OCI-LY3 (cell line): ENCODE results near the gene ADGRG2.

Experiments used
- H2AFZ ChIP-seq: fragments of 200-600, 300-600 bp; shearing (Covaris generic); 2 replicates; pipeline ENCODE4 v1.6.0; 2014; ENCODE audit warnings: antibody characterized with exemption, low read depth, low read length
- H3K27ac ChIP-seq: fragments of 200-600, 300-600 bp; sonication (generic); 2 replicates; pipeline ENCODE4 v1.5.1; 2014; ENCODE audit warnings: mild to moderate bottlenecking, low read length, moderate library complexity, mixed read lengths
- H3K27me3 ChIP-seq: fragments of 200-600, 300-600 bp; sonication (generic); 2 replicates; pipeline ENCODE4 v1.6.1; 2014; ENCODE audit warnings: low read depth, low read length, mixed read lengths
- H3K36me3 ChIP-seq: fragments of 200-600, 300-600 bp; sonication (generic); replicated peaks from 2 replicates; pipeline ENCODE3; 2014; ENCODE audit warnings: low read depth, low read length, mixed read lengths
- H3K4me1 ChIP-seq: fragments of 300-600, 200-600 bp; sonication (generic); 2 replicates; pipeline ENCODE4 v1.6.1; 2014; ENCODE audit warnings: low read length, mixed read lengths
- H3K4me2 ChIP-seq: fragments of 200-600, 300-600 bp; sonication (generic); 2 replicates; pipeline ENCODE4 v1.6.1; 2014; ENCODE audit warnings: low read length, mixed read lengths
- H3K4me3 ChIP-seq: fragments of 300-600, 200-600 bp; sonication (generic); 2 replicates; pipeline ENCODE4 v1.5.1; 2014; ENCODE audit warnings: antibody characterized with exemption, mild to moderate bottlenecking, low read length, moderate library complexity
- H3K79me2 ChIP-seq: fragments of 300-600, 200-600 bp; shearing (Covaris generic); 2 replicates; pipeline ENCODE4 v1.6.1; 2014; ENCODE audit warnings: mild to moderate bottlenecking, low read length, mixed read lengths
- H3K9ac ChIP-seq: fragments of 300-600, 200-600 bp; shearing (Covaris generic); 2 replicates; pipeline ENCODE4 v1.6.0; 2014; ENCODE audit warnings: mild to moderate bottlenecking, low read length, moderate library complexity
- H3K9me3 ChIP-seq: fragments of 200-600, 300-600 bp; shearing (Covaris generic); 2 replicates; pipeline ENCODE4 v1.6.1; 2014; ENCODE audit warnings: low read length, mixed read lengths; ENCODE audit not compliant: insufficient read depth
- H4K20me1 ChIP-seq: fragments of 200-600, 300-600 bp; sonication (generic); 2 replicates; pipeline ENCODE4 v1.6.1; 2016; ENCODE audit warnings: low read length, mixed read lengths; ENCODE audit not compliant: insufficient read depth
- EZH2phosphoT487 ChIP-seq: fragments of 200-600 bp; shearing (Covaris generic); IDR thresholded peaks from 2 replicates; pipeline ENCODE4 v1.6.1; 2018; ENCODE audit warnings: antibody characterized with exemption, mixed run types, low read depth
- TF ChIP-seq, protein P1 (sequence below): fragments of 200-600, 300-600 bp; sonication (generic); IDR thresholded peaks from 2 replicates; pipeline ENCODE4 v1.5.1; 2014; ENCODE audit warnings: antibody characterized with exemption, low read length, low read depth

The ADGRG2 gene, protein sequence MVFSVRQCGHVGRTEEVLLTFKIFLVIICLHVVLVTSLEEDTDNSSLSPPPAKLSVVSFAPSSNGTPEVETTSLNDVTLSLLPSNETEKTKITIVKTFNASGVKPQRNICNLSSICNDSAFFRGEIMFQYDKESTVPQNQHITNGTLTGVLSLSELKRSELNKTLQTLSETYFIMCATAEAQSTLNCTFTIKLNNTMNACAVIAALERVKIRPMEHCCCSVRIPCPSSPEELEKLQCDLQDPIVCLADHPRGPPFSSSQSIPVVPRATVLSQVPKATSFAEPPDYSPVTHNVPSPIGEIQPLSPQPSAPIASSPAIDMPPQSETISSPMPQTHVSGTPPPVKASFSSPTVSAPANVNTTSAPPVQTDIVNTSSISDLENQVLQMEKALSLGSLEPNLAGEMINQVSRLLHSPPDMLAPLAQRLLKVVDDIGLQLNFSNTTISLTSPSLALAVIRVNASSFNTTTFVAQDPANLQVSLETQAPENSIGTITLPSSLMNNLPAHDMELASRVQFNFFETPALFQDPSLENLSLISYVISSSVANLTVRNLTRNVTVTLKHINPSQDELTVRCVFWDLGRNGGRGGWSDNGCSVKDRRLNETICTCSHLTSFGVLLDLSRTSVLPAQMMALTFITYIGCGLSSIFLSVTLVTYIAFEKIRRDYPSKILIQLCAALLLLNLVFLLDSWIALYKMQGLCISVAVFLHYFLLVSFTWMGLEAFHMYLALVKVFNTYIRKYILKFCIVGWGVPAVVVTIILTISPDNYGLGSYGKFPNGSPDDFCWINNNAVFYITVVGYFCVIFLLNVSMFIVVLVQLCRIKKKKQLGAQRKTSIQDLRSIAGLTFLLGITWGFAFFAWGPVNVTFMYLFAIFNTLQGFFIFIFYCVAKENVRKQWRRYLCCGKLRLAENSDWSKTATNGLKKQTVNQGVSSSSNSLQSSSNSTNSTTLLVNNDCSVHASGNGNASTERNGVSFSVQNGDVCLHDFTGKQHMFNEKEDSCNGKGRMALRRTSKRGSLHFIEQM

DNA sequence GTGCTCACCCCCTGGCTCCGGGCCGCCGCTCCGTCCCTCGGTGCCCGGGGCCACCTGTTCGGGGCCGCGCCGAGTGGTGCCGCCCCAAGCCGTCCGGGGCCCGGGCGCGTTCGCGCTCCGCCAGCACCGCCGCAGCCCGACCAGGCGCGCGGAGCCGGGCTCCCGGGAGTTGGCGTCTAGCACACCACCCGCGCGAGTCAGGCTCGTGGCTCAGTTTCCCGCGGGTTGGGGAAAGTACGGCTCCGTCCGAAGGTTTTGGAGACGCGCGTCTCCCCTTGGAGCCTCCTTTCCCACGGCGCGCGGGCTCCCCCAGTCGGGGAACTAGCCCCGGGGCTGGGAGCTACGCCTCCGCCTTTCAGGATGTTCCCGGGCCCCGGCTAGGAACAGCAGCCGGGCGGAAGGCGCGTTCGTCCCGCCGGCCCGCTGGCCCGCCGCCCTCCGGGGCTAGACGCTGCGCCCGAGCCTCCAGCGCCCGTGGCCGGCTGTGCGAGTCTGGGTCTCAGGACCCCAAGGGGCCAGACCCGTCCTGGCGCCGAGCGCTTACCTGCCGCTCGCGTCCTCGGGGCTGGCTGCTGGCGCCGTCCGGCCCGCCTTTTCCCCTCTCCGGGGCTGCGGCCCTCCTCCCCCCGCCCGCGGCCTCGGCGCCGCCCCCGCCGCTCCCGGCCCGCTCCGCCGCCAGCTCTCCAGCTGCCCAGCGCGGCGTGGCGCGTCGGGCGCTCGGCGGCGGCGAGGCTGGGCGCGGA lies at the start of gene ADGRG2:
Gene ADGRG2 (minus strand): TSS at position 571 of the 743 bp plus-strand sequence. CDS start 53,634 bp downstream, outside the sequence.
- Histone ChIP-seq H3K27me3 (no peaks in the 10 kb centered on the region), H3K9me3 (no peaks in the 10 kb centered on the region), H3K4me2 (no peak within 1 kb of the TSS), H3K4me3 (no peak within 1 kb of the TSS), H3K4me1 (no peaks in the 10 kb centered on the region), H3K79me2 (no peaks in the 10 kb centered on the region), H3K27ac (no peak within 1 kb of the TSS), H3K9ac (no peak within 1 kb of the TSS), H3K36me3 (no peaks in the 10 kb centered on the region), H2AFZ (no peak within 1 kb of the TSS), H4K20me1 (no peaks in the 10 kb centered on the region)
- TF ChIP-seq, protein P1, sequence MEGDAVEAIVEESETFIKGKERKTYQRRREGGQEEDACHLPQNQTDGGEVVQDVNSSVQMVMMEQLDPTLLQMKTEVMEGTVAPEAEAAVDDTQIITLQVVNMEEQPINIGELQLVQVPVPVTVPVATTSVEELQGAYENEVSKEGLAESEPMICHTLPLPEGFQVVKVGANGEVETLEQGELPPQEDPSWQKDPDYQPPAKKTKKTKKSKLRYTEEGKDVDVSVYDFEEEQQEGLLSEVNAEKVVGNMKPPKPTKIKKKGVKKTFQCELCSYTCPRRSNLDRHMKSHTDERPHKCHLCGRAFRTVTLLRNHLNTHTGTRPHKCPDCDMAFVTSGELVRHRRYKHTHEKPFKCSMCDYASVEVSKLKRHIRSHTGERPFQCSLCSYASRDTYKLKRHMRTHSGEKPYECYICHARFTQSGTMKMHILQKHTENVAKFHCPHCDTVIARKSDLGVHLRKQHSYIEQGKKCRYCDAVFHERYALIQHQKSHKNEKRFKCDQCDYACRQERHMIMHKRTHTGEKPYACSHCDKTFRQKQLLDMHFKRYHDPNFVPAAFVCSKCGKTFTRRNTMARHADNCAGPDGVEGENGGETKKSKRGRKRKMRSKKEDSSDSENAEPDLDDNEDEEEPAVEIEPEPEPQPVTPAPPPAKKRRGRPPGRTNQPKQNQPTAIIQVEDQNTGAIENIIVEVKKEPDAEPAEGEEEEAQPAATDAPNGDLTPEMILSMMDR: no peak
- no peak for TF ChIP-seq EZH2phosphoT487

DNA sequence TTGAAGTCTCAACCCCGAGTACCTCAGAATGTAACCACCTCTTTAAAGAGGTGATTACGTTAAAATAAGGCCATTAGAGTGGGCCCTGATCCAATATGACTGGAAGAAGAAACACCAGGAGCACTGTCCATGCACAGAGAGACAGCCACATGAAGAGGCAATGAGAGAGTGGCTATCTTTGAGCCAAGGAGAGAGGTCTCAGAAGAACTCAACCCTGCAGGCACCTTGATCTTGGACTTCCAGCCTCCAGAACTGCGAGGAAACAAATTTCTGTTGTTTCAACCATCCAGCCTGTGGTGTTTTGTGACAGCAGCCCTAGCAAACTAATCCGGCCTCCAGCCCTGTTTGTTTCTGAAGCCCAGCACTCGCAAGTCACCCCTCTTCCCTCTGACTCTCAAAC lies 46.3 kb upstream of the ADGRG2 start:
- Histone ChIP-seq H2AFZ (no peak overlapping the region), H3K27ac (no peak overlapping the region), H3K36me3 (no peaks in the 10 kb centered on the region), H4K20me1 (no peaks in the 10 kb centered on the region), H3K9ac (no peak overlapping the region), H3K4me3 (no peak overlapping the region), H3K79me2 (no peaks in the 10 kb centered on the region), H3K27me3 (no peaks in the 10 kb centered on the region), H3K4me2 (no peak overlapping the region), H3K4me1 (no peaks in the 10 kb centered on the region), H3K9me3 (no peaks in the 10 kb centered on the region)
- TF ChIP-seq EZH2phosphoT487: no peak

DNA sequence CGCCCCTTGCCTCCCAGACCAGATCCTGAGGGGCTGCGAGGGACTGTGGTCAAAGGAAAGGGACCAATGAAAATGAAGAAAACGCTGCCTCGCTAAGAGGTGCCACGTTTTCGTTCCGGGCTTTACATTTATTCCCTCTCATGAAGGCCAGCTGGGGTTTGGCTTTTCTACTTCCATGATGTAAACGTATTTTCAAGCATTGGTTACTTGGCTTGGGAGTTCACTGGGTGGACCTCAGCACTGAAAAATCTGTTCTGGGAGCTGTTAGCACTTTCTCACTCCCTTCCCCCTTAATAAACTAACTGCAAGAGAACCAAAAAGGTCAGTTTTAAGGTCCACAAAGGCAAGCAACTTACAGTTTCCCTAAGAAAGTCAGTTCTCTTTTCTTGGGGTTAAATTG lies 40.6 kb upstream of the ADGRG2 start:
- no peak overlapping the region for H3K4me3 ChIP-seq
- H4K20me1 ChIP-seq: no peaks in the 10 kb centered on the region
- TF ChIP-seq, protein P1: no peak
- no peak for TF ChIP-seq EZH2phosphoT487
- H3K27me3 ChIP-seq: no peaks in the 10 kb centered on the region
- H3K4me1 ChIP-seq: no peaks in the 10 kb centered on the region
- H3K4me2 ChIP-seq: no peak overlapping the region
- no peaks in the 10 kb centered on the region for H3K36me3 ChIP-seq
- H2AFZ ChIP-seq: no peak overlapping the region
- H3K79me2 ChIP-seq: no peaks in the 10 kb centered on the region
- H3K9me3 ChIP-seq: no peaks in the 10 kb centered on the region
- no peak overlapping the region for H3K9ac ChIP-seq
- H3K27ac ChIP-seq: no peak overlapping the region

DNA sequence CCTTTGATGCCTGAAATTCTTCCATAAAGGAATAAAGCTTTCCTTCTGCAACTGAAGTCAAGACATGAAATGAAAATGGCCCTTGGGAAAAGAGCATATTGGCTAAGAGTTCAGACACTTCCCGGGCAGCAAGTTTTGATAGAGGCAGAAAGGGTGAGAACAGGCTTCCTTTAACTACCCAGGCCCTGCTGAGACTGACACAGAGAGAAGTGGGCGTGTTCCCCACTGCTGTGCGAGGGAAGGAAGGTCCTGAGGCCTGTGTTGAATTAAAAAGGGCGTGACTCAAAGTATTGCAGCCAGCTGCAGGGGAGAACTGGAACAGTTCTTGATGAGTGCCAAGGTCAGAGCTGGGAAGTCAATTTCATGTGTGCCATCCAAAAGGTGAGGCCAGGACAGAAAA lies 33.9 kb upstream of the ADGRG2 start:
- H3K27ac ChIP-seq: no peak overlapping the region
- no peak for TF ChIP-seq EZH2phosphoT487
- TF ChIP-seq, protein P1: no peak
- H3K9me3 ChIP-seq: no peaks in the 10 kb centered on the region
- no peaks in the 10 kb centered on the region for H3K79me2 ChIP-seq
- no peaks in the 10 kb centered on the region for H3K36me3 ChIP-seq
- H3K9ac ChIP-seq: no peak overlapping the region
- H3K4me3 ChIP-seq: no peak overlapping the region
- no peaks in the 10 kb centered on the region for H3K4me1 ChIP-seq
- H4K20me1 ChIP-seq: no peaks in the 10 kb centered on the region
- no peaks in the 10 kb centered on the region for H3K27me3 ChIP-seq
- no peak overlapping the region for H2AFZ ChIP-seq
- H3K4me2 ChIP-seq: no peak overlapping the region
